Smooth muscle cell (in vitro differentiated cells): ENCODE measurements around the gene EPGN. TPM values are rescaled to one million over a fixed set of nuclear protein-coding genes. Genes with fewer than 3 reads are reported as not detected.

ENCODE experiments used
- DNase-seq: peaks from one replicate; lab custom pipeline; 2025; ENCODE audit not compliant: unreplicated experiment; lab: John Stamatoyannopoulos, UW
- H2AFZ ChIP-seq: fragments of 200-600 bp; sonication (generic); 2 replicates; pipeline ENCODE4 v1.6.0; 2016; ENCODE audit warnings: antibody characterized with exemption, low read depth, mild to moderate bottlenecking
- H3F3A ChIP-seq: fragments of 200-600 bp; sonication (generic); 2 replicates; pipeline ENCODE4 v1.6.0; 2017; ENCODE audit warnings: antibody characterized with exemption, low read depth
- H3K27ac ChIP-seq: fragments of 200-600 bp; sonication (generic); 2 replicates; pipeline ENCODE4 v1.5.1; 2016; ENCODE audit warnings: low read depth, mild to moderate bottlenecking
- H3K27me3 ChIP-seq: fragments of 200-600 bp; sonication (generic); 2 replicates; pipeline ENCODE4 v1.6.1; 2016; ENCODE audit warnings: low read depth, mild to moderate bottlenecking
- H3K36me3 ChIP-seq: fragments of 200-600 bp; sonication (generic); 2 replicates; pipeline ENCODE4 v1.5.1; 2016; ENCODE audit warnings: low read depth
- H3K4me1 ChIP-seq: fragments of 200-600 bp; sonication (generic); 2 replicates; pipeline ENCODE4 v1.5.1; 2016; ENCODE audit warnings: low read depth
- H3K4me2 ChIP-seq: fragments of 200-600 bp; sonication (generic); 2 replicates; pipeline ENCODE4 v1.6.0; 2016; ENCODE audit warnings: mild to moderate bottlenecking
- H3K4me3 ChIP-seq: fragments of 200-600 bp; sonication (generic); 2 replicates; pipeline ENCODE4 v1.5.1; 2016; ENCODE audit warnings: mild to moderate bottlenecking
- H3K79me2 ChIP-seq: fragments of 200-600 bp; sonication (generic); 2 replicates; pipeline ENCODE4 v1.6.0; 2016; ENCODE audit warnings: low read depth, mild to moderate bottlenecking
- H3K9ac ChIP-seq: fragments of 200-600 bp; sonication (generic); 2 replicates; pipeline ENCODE4 v1.6.0; 2016; ENCODE audit warnings: low read depth
- H3K9me3 ChIP-seq: fragments of 200-600 bp; sonication (generic); replicated peaks from 2 replicates; pipeline ENCODE4 v1.5.1; 2016; ENCODE audit warnings: low read depth
- H4K20me1 ChIP-seq: fragments of 200-600 bp; sonication (generic); 2 replicates; pipeline ENCODE4 v1.6.0; 2016; ENCODE audit warnings: low read depth
- WGBS: methylation state at CpG from one replicate; pipeline ENCODE4 v1.1.7; 2016; ENCODE audit warnings: low lambda C conversion rate; 5-methylcytosine and 5-hydroxymethylcytosine counted together
- polyA plus RNA-seq: library from polyadenylated mRNA; unstranded; fragments of >200 nt; fragmentation: Nextera tagmentation; extraction: Ambion mirVana; gene quantifications from 2 replicates; pipeline ENCODE4 v1.2.1, GENCODE V29; 2016
- total RNA-seq: library from RNA; depleted of rRNA; stranded (reverse); fragments of >200 nt; gene quantifications from 2 replicates; pipeline ENCODE4 v1.2.3, GENCODE V29; 2014
- TF ChIP-seq, protein P1 (sequence below): fragments of 200-600 bp; sonication (generic); IDR thresholded peaks from 2 replicates; pipeline ENCODE4 v1.5.1; 2017; ENCODE audit warnings: borderline replicate concordance, mild to moderate bottlenecking, antibody characterized with exemption; ENCODE audit not compliant: insufficient read depth, poor library complexity, severe bottlenecking

Gene EPGN
- total and polyA plus RNA-seq, 2 experiments from 2014 or later, result 1.6 to 31.8 TPM

DNA sequence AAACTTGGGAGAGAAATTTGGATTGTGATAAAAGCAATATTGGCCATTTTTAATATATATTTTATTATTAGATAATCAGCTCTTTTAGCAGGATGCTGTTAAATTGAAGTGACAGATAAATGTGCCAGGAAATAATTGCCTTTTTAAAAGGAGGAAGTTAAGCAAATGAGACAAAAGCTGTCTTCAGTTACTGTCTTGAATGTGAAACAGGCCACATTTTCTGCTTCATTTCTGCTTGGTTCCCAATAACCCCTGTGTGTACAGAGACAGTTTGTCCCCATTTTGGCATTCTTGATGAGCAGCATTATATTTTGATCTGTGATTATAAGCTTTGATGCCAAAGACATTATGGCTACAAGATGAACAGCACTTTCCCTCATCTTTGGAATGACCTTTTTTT lies 953 bp downstream of the EPGN start:
- H3K4me1 ChIP-seq, result no peaks in the 10 kb centered on the region
- DNase-seq, result no peak
- H3K9me3 ChIP-seq, result no peaks in the 10 kb centered on the region
- H3K27ac ChIP-seq, result no peak overlapping the region
- H3K4me3 ChIP-seq, result peak overlapping the region; percentile 24
- H2AFZ ChIP-seq, result no peak overlapping the region
- no peak overlapping the region for H3K9ac ChIP-seq
- no peaks in the 10 kb centered on the region for H3K36me3 ChIP-seq
- H3K79me2 ChIP-seq, result no peaks in the 10 kb centered on the region
- H3K27me3 ChIP-seq, result no peaks in the 10 kb centered on the region
- no peaks in the 10 kb centered on the region for H4K20me1 ChIP-seq
- TF ChIP-seq, protein P1, sequence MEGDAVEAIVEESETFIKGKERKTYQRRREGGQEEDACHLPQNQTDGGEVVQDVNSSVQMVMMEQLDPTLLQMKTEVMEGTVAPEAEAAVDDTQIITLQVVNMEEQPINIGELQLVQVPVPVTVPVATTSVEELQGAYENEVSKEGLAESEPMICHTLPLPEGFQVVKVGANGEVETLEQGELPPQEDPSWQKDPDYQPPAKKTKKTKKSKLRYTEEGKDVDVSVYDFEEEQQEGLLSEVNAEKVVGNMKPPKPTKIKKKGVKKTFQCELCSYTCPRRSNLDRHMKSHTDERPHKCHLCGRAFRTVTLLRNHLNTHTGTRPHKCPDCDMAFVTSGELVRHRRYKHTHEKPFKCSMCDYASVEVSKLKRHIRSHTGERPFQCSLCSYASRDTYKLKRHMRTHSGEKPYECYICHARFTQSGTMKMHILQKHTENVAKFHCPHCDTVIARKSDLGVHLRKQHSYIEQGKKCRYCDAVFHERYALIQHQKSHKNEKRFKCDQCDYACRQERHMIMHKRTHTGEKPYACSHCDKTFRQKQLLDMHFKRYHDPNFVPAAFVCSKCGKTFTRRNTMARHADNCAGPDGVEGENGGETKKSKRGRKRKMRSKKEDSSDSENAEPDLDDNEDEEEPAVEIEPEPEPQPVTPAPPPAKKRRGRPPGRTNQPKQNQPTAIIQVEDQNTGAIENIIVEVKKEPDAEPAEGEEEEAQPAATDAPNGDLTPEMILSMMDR, result no peak
- peak overlapping the region; percentile 69 for H3K4me2 ChIP-seq
- no peaks in the 10 kb centered on the region for H3F3A ChIP-seq

DNA sequence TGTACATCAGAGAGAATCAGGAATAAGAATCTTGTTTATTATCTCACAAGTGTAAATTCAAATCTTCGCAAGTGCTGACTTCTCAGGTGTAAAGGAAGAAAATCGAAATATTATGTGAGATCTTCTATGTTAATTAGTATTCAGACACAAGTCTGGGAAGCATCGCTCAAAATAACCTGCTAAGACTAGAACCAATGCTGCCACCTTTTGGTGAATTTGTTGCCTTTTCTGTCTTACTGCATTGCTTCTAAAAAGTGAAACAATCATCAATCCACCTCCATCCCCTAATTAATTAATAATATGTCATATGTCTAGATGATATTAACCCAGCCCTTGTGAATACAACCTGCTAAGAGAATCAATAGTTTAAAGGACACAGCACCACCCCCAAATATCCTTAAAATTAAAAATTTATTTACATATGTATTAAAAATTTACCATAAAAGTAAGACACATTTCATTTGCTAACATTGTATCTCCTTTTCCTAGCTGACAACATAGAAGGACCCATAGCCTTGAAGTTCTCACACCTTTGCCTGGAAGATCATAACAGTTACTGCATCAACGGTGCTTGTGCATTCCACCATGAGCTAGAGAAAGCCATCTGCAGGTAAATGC lies 3.5 kb downstream of the EPGN start:
- H3K27me3 ChIP-seq, result no peaks in the 10 kb centered on the region
- TF ChIP-seq, protein P1, result peak; percentile 74
- H2AFZ ChIP-seq, result no peak overlapping the region
- H3K4me2 ChIP-seq, result peak overlapping the region; percentile 26
- no peak for DNase-seq
- H3K27ac ChIP-seq, result no peak overlapping the region
- no peak overlapping the region for H3K4me3 ChIP-seq
- no peak overlapping the region for H3K9ac ChIP-seq
- no peaks in the 10 kb centered on the region for H3K4me1 ChIP-seq
- no peaks in the 10 kb centered on the region for H3K79me2 ChIP-seq
- H4K20me1 ChIP-seq, result no peaks in the 10 kb centered on the region
- no peaks in the 10 kb centered on the region for H3K9me3 ChIP-seq
- H3F3A ChIP-seq, result no peaks in the 10 kb centered on the region
- no peaks in the 10 kb centered on the region for H3K36me3 ChIP-seq
- 31% methylated on average over 4 of the region's 4 CpGs for WGBS

DNA sequence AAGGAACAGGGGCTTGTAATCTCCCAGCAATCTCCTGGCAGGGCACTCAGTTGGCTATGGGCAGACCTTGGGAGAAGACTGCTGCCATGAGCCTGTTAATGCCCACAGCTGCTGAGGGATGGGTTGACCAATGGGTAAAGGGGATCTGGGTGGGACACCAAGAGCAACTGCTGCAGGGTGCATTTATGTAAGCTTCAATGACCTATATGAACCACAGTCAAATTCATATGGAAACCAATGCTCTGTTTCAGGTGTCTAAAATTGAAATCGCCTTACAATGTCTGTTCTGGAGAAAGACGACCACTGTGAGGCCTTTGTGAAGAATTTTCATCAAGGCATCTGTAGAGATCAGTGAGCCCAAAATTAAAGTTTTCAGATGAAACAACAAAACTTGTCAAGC lies 6.1 kb downstream of the EPGN start:
- H4K20me1 ChIP-seq, result no peaks in the 10 kb centered on the region
- TF ChIP-seq, protein P1, result no peak

GRCh38 chr4:74314944-74315343 lies 6.7 kb downstream of the EPGN start:
- Histone ChIP-seq H3F3A (no peaks in the 10 kb centered on the region), H3K9me3 (no peaks in the 10 kb centered on the region), H4K20me1 (no peaks in the 10 kb centered on the region), H2AFZ (no peak overlapping the region), H3K9ac (no peak overlapping the region), H3K4me3 (no peak overlapping the region), H3K27ac (no peak overlapping the region), H3K4me2 (no peak overlapping the region), H3K4me1 (no peaks in the 10 kb centered on the region), H3K79me2 (no peaks in the 10 kb centered on the region), H3K27me3 (no peaks in the 10 kb centered on the region), H3K36me3 (no peaks in the 10 kb centered on the region)
- TF ChIP-seq, protein P1, result no peak
- DNase-seq, result no peak
- 95% methylated on average over 2 of the region's 2 CpGs for WGBS

More for the DNA sequence above, 6.1 kb downstream of the EPGN start:
- H3K36me3 ChIP-seq, result no peaks in the 10 kb centered on the region
- no peak overlapping the region for H3K27ac ChIP-seq
- H3K9me3 ChIP-seq, result no peaks in the 10 kb centered on the region
- no peak overlapping the region for H3K4me3 ChIP-seq
- H2AFZ ChIP-seq, result no peak overlapping the region
- DNase-seq, result no peak
- H3K79me2 ChIP-seq, result no peaks in the 10 kb centered on the region
- no peaks in the 10 kb centered on the region for H3K4me1 ChIP-seq
- no peaks in the 10 kb centered on the region for H3F3A ChIP-seq
- 96% methylated on average over 2 of the region's 2 CpGs for WGBS
- no peak overlapping the region for H3K4me2 ChIP-seq
- no peak overlapping the region for H3K9ac ChIP-seq
- H3K27me3 ChIP-seq, result no peaks in the 10 kb centered on the region
